Skeletal muscle satellite cell (primary cell): Measurements from ENCODE around the gene KLK3.
A peak's percentile ranks its signal among the peaks of the same experiment; 100 is the strongest.

ENCODE experiments used
- H3K27me3 ChIP-seq: 2 replicates; pipeline ENCODE4 v1.7.0; 2013; ENCODE audit warnings: low read length; ENCODE audit not compliant: control insufficient read depth, insufficient read depth
- H3K36me3 ChIP-seq: 2 replicates; pipeline ENCODE4 v1.7.0; 2013; ENCODE audit warnings: mild to moderate bottlenecking, control low read depth, low read length; ENCODE audit not compliant: insufficient read depth
- H3K4me1 ChIP-seq: 2 replicates; pipeline ENCODE4 v1.7.0; 2013; ENCODE audit warnings: low read length; ENCODE audit not compliant: control insufficient read depth, insufficient read depth
- H3K4me2 ChIP-seq: 2 replicates; pipeline ENCODE4 v1.7.0; 2013; ENCODE audit warnings: mild to moderate bottlenecking, low read length
- H3K4me3 ChIP-seq: 2 replicates; pipeline ENCODE4 v1.7.0; 2013; ENCODE audit warnings: low read length
- H3K9ac ChIP-seq: 2 replicates; pipeline ENCODE4 v1.7.0; 2013; ENCODE audit warnings: mild to moderate bottlenecking, low read depth, low read length, moderate library complexity
- H3K9me3 ChIP-seq: replicated peaks from 2 replicates; pipeline ENCODE4 v1.7.0; 2013; ENCODE audit warnings: mild to moderate bottlenecking, control low read depth, low read length

Gene KLK3

GRCh38 chr19:50833117-50833801 lies 21.5 kb upstream of the KLK3 start, which contains the start of gene KLK15:
KLK15 (minus strand) TSS chr19:50833574; CDS start chr19:50831492, 2,082 bp downstream.
- Histone ChIP-seq H3K4me2 (no peak within 1 kb of the TSS), H3K27me3 (no peaks in the 10 kb centered on the region), H3K9me3 (no peaks in the 10 kb centered on the region), H3K4me1 (no peaks in the 10 kb centered on the region), H3K9ac (no peak within 1 kb of the TSS), H3K36me3 (no peaks in the 10 kb centered on the region), H3K4me3 (no peak within 1 kb of the TSS)

GRCh38 chr19:50833802-50834167 lies 20.9 kb upstream of the KLK3 start:
- Histone ChIP-seq H3K4me3 (no peak overlapping the region), H3K4me2 (no peak overlapping the region), H3K36me3 (no peaks in the 10 kb centered on the region), H3K4me1 (no peaks in the 10 kb centered on the region), H3K9me3 (no peaks in the 10 kb centered on the region), H3K27me3 (no peaks in the 10 kb centered on the region), H3K9ac (no peak overlapping the region)

- no peaks in the 10 kb centered on the region for H3K4me1 ChIP-seq
- peak overlapping the region; percentile 56 for H3K9ac ChIP-seq
- H3K27me3 ChIP-seq, result no peaks in the 10 kb centered on the region
- no peaks in the 10 kb centered on the region for H3K36me3 ChIP-seq
- H3K9me3 ChIP-seq, result no peaks in the 10 kb centered on the region
- H3K4me2 ChIP-seq, result peak overlapping the region; percentile 97
- peak overlapping the region; percentile 80 for H3K4me3 ChIP-seq
These were observed 19.5 kb upstream of the KLK3 start for GRCh38 chr19:50835103-50835784.

GRCh38 chr19:50835785-50836542 lies 18.8 kb upstream of the KLK3 start:
- peak overlapping the region; percentile 80 for H3K4me3 ChIP-seq
- H3K4me2 ChIP-seq, result peak overlapping the region; percentile 97
- H3K9me3 ChIP-seq, result no peaks in the 10 kb centered on the region
- no peaks in the 10 kb centered on the region for H3K27me3 ChIP-seq
- H3K4me1 ChIP-seq, result no peaks in the 10 kb centered on the region
- H3K36me3 ChIP-seq, result no peaks in the 10 kb centered on the region
- H3K9ac ChIP-seq, result peak overlapping the region; percentile 56

- H3K9ac ChIP-seq, result no peak overlapping the region
- no peak overlapping the region for H3K4me3 ChIP-seq
- H3K4me1 ChIP-seq, result no peaks in the 10 kb centered on the region
- H3K9me3 ChIP-seq, result no peaks in the 10 kb centered on the region
- peak overlapping the region; percentile 97 for H3K4me2 ChIP-seq
- no peaks in the 10 kb centered on the region for H3K36me3 ChIP-seq
- no peaks in the 10 kb centered on the region for H3K27me3 ChIP-seq
These were observed 18.0 kb upstream of the KLK3 start for GRCh38 chr19:50836543-50837195.

GRCh38 chr19:50837300-50837699 lies 17.4 kb upstream of the KLK3 start:
- H3K4me2 ChIP-seq, result no peak overlapping the region
- no peaks in the 10 kb centered on the region for H3K4me1 ChIP-seq
- no peak overlapping the region for H3K9ac ChIP-seq
- H3K27me3 ChIP-seq, result no peaks in the 10 kb centered on the region
- no peaks in the 10 kb centered on the region for H3K9me3 ChIP-seq
- no peaks in the 10 kb centered on the region for H3K36me3 ChIP-seq
- no peak overlapping the region for H3K4me3 ChIP-seq

GRCh38 chr19:50838239-50838638 lies 16.5 kb upstream of the KLK3 start:
- no peaks in the 10 kb centered on the region for H3K4me1 ChIP-seq
- no peak overlapping the region for H3K4me3 ChIP-seq
- H3K9ac ChIP-seq, result no peak overlapping the region
- no peaks in the 10 kb centered on the region for H3K36me3 ChIP-seq
- H3K27me3 ChIP-seq, result no peaks in the 10 kb centered on the region
- no peaks in the 10 kb centered on the region for H3K9me3 ChIP-seq
- no peak overlapping the region for H3K4me2 ChIP-seq

GRCh38 chr19:50839712-50840655 lies 14.7 kb upstream of the KLK3 start:
- Histone ChIP-seq H3K27me3 (no peaks in the 10 kb centered on the region), H3K4me2 (no peak overlapping the region), H3K4me3 (no peak overlapping the region), H3K9ac (no peak overlapping the region), H3K4me1 (no peaks in the 10 kb centered on the region), H3K9me3 (no peaks in the 10 kb centered on the region), H3K36me3 (no peaks in the 10 kb centered on the region)

GRCh38 chr19:50842130-50842529 lies 12.6 kb upstream of the KLK3 start:
- H3K4me2 ChIP-seq, result no peak overlapping the region
- H3K4me1 ChIP-seq, result no peaks in the 10 kb centered on the region
- H3K9ac ChIP-seq, result no peak overlapping the region
- H3K27me3 ChIP-seq, result no peaks in the 10 kb centered on the region
- no peak overlapping the region for H3K4me3 ChIP-seq
- no peaks in the 10 kb centered on the region for H3K9me3 ChIP-seq
- H3K36me3 ChIP-seq, result no peaks in the 10 kb centered on the region

- Histone ChIP-seq H3K27me3 (no peaks in the 10 kb centered on the region), H3K36me3 (no peaks in the 10 kb centered on the region), H3K9ac (no peak overlapping the region), H3K4me1 (no peaks in the 10 kb centered on the region), H3K9me3 (no peaks in the 10 kb centered on the region), H3K4me3 (no peak overlapping the region), H3K4me2 (no peak overlapping the region)
These were observed 11.5 kb upstream of the KLK3 start for GRCh38 chr19:50843205-50843604.
